ENCODE results near the gene TMEM89.

Gene TMEM89

DNA sequence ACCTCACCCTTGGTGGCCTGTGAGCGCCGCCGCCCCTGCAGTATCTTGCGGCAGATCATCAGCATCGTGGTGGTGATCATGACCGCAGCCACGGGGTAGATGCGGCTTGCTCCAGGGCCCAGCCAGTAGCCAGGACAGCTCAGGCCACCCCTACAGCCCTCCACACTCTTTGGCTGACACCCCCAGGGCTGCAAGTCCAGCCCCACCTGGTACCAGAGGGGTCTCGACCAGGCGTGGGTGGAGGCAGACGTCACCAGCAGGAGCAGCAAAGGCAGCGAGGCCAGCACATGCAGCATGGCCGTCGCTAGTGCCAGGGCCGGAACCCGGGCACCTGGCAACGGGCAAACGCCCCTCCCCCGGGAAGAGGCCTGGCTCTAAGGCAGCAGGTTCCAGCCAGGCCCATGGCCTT, at the start of gene TMEM89:
TMEM89 (minus strand) TSS at position 309 of the 409 bp plus-strand sequence; CDS start at position 296, 13 bp downstream.
- DNase-seq: no peak

DNA sequence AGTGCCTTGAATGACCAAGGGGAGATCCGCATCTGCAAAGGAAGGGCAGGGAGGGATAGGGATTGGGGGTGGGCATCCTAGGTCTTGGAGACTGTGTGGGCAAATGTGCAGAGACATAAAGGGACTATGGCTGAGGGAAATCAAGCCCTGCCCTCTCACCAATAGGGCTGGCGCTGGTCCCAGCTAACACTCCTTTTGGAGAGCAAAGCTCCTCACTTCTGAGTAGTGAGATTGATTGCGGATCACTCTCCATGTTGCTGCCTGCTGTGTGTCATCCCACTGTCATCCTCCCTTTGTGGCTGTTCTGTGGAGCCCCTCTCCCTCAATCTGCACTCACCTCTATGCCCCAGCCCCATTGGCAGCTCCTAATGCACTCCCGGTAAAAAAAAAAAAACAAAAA, 43.4 kb upstream of the TMEM89 start:
- DNase-seq: no peak

GRCh38 chr3:48664313-48664644, 42.7 kb upstream of the TMEM89 start:
- DNase-seq: no peak

DNA sequence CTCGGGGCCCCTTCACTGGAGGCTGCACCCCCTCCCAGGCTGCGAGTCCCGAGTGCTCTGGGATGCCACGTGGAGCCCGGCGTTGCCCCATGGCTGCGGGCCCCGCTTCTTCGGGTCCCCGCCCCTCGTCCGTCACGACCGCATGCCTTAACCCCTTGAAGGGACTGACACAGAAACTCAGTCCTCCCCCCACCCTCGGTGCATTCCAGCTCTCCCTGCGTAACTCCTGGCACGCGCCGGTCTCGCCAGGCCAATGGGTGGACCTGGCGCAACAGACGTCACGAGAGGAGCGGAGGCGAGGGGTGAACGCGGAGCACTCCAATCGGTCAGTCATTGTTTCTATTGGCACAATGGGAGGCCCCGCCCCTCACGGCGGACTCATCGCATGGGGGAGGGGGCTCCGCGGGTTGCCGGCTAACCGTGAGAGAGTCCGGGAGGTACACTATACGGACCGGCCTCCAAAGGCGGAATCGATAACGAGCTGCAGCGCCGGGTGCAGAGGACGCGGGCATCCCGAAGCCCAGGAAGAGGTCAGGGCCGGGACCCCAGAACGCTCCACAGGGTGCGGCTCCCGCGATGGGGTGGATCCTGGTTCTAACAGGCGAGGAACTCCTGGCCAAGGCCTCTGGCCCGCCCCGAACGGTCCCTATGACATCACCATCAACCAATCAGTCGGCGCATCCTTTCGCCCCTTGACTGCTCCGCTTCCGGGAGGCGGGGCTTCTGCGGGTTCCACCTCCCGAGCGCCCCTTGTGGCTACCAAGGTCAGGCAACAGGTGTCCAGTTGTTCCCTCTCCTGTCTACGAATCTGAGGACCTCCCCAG, 42.1 kb upstream of the TMEM89 start:
- DNase-seq: peak; percentile 96

DNA sequence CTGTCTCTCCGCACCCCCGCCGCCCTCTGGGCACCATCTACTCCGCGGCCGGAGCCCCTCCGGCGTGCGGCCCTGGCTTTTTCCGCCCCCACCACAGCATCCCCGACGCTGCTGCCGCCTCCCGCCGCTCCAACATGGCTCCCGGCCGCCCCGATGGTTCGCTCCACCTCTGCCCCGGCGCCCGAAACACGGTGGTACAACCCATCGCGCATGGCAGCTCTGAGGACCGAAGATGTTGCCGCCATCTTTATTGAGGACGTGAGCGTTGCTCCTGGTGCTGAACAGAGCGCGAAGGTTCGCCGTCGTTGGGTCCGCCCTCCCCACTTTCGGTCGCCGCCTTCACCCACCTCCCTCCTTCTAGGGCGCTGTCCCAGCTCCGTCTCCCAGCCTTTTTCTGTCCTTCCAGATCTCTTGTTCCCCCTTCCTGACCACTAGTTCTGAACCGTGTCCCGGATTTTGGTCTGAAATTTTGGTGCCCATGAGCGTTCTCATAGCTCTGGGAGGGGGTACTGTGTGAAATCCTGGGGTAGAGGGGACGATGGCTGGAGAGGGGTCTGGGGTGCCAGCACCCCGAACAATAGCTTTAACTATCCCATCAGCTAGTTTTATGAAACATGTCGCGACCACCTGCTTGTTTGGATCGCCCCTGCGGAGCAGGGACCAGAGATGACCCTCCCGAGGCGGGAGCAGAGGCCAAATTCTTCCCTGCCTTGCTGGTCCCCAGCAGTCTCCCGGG, 41.4 kb upstream of the TMEM89 start, which contains the start of gene CELSR3:
CELSR3 (minus strand) TSS at position 134 of the 736 bp plus-strand sequence. CDS start 252 bp downstream, outside the sequence.
- peak; percentile 85 for DNase-seq

DNA sequence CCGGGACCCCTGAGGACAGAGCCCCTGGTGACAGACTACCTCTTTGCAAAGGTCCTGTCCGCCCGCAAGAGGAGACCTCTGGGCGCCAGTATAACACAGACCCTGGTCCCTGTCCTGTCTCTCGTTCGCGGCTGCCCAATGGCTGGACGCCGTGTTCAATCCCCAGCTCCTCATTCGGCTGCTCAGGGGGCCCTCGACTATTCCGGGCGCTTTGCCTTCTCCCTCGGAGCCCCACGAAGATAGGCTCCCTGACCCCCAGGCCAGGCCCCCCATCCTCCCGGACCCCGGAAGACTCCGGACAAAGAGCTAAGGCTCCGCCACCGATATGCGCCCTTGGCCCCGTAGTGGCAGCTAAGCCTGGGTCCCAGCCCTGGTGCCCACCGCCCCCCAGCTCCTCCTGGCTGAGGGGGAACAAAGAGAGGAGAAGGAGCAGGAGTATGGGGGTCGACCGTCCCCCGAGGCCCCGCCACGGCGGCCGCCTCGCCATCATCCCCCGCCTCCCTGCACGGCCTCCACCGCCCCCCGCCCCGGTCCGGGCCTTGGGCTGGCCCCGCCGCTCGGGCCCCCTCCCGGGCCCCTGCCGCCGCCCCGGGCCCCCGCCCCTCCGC, 40.7 kb upstream of the TMEM89 start:
- DNase-seq: no peak

- peak; percentile 81 for DNase-seq
Measured at GRCh38 chr3:48661501-48662144, 40.1 kb upstream of the TMEM89 start.

DNA sequence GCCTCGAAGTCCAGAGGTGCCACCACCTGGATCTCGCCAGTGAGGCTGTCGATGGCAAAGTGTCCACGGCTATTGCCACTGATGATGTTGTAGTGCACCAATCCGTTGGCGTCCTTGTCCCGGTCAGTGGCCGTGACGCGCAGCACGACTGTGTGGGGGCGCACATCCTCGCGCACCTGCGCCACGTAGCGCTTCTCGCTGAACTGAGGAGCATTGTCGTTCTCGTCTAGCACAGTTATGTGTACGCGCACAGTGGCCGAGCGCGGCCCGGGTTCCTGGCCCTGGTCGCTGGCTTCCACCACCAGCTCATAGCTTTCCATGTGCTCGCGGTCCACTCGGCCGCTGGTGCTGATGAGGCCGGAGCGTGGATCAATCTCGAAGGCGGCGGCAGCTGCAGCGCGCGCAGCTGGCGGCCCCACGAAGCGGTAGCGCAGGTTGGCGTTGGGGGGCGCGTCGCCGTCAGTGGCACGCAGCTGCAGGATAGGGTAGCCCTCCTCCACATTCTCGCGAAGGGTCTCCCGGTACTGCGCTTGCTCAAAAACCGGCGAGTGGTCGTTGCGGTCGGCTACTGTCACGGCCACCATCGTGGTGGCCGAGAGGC, 39.3 kb upstream of the TMEM89 start:
- no peak for DNase-seq

DNA sequence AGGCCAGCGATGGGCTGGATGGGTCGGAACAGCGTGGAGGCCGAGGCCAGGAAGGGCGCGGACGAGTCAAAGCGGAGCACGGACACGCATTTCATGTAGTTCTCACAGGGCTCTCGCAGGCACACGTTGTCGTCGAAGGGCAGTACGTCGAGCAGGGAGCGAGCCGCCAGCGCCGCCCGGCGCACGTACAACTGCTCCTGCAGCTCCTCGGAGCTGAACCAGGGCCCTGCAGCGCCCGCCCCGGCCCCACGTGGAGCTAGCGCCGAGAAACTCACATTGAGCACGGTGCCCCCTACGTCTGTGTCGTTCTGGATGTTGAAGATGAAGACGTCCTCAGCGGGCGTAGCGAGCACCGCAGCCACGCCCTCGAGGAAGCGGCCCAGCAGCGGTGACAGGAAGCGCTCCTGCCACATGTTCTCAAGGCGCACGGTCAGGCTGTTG, 35.3 kb upstream of the TMEM89 start:
- peak; percentile 48 for DNase-seq

- peak; percentile 91 for DNase-seq
Measured at GRCh38 chr3:48656061-48656840, 34.7 kb upstream of the TMEM89 start.

DNA sequence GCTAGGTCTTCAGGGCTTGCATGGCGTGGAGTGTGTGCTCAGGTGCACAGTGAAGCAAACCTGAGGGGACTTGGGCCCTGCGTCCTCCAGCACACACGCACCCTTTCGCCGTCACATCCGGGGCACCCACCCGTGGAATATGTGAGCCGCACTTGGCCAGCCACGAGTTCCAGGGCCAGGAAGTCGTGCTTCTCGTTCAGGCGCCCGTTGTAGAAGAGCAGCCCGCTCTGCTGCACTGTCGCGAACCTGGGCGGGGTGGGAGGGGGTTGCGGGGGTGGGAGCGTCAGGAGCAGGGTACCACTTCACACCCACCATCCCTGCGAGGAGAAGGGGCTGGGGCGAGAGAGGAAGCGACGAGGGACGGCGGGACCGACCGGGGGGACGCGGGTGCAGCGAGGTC, 34.0 kb upstream of the TMEM89 start:
- DNase-seq: peak; percentile 76

- no peak for DNase-seq
Measured at GRCh38 chr3:48655063-48655462, 33.5 kb upstream of the TMEM89 start.

- no peak for DNase-seq
Measured at GRCh38 chr3:48652923-48653715, 31.6 kb upstream of the TMEM89 start.

DNA sequence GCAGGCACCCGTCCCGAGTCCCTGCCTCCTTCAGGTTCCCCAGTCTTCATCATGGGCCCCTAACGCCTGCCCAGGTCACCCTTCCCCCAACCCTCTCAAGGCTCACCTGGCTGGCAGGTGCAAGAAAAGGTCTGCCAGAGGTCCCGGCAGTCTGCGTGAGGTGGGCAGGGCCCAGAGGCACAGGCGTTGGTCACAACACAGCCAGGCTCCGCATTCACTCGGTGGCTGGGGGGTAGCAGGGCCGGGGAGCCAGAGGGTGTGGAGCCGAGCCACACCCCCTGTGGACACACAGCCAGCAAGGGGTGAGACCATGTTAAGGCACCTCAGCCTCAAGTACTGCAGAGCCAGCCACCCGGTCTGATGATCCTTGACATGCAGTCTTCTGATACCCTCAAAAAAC, 30.2 kb upstream of the TMEM89 start:
- no peak for DNase-seq

- no peak for DNase-seq
Measured at GRCh38 chr3:48650723-48651122, 29.2 kb upstream of the TMEM89 start.

DNA sequence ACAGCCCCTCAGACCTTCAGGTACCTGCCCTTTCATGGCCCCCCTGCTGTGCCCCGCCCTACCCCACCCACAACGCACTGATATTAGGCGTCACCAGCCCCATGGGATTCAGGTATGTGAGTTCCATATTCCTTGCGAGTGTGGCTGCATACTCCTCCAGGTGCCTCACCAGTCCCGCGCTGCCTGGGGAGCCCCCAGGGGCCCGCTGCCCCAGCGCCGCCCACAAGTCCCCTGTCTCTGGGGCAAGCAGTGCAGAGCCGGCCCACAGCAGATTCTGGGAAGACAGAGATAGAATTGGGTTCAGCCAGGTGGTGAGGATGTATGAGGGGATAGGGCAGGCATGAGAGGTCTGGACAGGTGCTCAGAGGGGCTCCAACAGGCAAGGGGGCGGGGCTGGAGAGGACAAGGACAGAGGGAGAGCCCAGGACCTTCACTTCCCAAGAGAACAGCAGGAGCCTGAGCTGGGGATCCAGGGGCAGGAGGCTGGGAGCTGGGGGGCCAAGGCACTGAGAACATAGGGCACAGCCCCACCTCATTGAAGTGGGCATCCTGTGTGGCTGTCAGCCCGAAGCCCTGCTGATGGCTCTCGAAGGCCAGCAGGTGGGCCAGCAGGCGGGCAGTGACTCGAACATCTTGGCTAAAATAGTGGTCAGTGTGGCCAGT, 26.8 kb upstream of the TMEM89 start:
- no peak for DNase-seq

DNA sequence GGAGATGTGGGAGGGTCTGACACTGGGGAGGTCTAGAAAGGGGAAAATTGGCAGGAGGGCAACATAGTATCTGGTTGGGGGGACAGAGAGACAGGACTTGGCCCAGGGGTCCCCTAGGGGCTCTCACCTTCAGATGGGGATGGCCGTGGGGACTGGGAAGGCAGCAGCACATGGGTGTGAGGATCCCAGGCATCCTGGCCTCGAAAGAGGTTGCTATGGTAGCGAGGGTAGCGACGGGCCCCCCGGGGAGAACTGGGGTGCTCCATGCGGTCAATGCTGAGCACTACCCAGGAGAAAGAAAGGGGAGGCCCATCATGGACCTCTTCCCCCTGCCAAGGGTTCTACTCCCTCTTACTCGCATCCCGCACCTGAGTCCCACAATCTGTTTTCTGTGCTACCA, 26.1 kb upstream of the TMEM89 start:
- no peak for DNase-seq

DNA sequence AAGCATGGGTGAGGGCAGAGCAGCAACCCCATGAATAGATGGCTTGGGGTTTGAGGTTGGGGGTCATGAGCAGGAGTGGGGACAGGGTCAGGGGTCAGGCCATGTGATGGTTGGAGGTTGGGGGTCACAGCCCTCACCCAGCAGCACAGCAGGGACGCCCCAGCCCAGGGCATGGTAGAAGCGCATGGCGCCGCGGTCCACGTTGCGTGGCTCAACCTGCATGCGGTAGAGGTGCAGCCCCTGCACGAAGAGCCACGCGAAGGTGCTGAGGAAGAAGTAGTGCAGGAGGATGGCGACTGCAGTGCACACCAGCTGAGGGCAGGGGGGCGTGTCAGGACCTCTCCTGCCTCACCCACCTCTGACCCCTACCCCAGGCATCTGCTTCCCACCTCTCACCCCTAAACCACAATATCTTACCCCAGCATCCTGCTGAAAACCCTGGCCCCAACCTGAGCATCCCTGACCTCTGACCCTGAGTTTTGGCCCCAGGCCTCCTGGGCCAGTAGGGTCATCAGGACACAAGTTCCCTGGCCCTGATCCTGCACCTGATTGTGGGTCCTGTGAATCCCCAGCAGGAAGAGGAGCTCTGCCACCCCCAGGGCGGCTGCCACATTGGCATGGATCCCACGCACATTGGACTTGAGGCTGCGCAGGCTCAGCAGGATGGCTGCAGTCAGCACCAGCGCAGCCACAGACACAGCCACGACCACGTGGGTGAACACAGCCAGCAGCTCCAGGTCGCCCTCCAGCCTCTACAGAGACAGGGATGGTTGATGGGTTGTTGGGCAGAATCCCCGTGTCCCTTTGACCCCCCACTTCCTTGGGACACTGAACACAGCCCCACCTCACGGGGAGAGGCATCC, 23.6 kb upstream of the TMEM89 start:
- DNase-seq: no peak

- no peak for DNase-seq
Measured at GRCh38 chr3:48642605-48643004, 21.0 kb upstream of the TMEM89 start.

GRCh38 chr3:48641396-48641795, 19.8 kb upstream of the TMEM89 start:
- DNase-seq: no peak
